ENCODE measurements around the gene TMEM135. TPM values are rescaled to one million over a fixed set of nuclear protein-coding genes. Genes with fewer than 3 reads are reported as not detected.
"Not testable (repeated sequence)": the region's sequence is repeated elsewhere in the genome, so short reads cannot be mapped to it uniquely, and the experiment has no call there.

The TMEM135 gene
- total RNA-seq, 1 donor from 2014 or later: 33.9 TPM

- TF ChIP-seq, protein P1, sequence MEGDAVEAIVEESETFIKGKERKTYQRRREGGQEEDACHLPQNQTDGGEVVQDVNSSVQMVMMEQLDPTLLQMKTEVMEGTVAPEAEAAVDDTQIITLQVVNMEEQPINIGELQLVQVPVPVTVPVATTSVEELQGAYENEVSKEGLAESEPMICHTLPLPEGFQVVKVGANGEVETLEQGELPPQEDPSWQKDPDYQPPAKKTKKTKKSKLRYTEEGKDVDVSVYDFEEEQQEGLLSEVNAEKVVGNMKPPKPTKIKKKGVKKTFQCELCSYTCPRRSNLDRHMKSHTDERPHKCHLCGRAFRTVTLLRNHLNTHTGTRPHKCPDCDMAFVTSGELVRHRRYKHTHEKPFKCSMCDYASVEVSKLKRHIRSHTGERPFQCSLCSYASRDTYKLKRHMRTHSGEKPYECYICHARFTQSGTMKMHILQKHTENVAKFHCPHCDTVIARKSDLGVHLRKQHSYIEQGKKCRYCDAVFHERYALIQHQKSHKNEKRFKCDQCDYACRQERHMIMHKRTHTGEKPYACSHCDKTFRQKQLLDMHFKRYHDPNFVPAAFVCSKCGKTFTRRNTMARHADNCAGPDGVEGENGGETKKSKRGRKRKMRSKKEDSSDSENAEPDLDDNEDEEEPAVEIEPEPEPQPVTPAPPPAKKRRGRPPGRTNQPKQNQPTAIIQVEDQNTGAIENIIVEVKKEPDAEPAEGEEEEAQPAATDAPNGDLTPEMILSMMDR (conservative IDR thresholded peaks at IDR 0.05): no peak
- Mint-ChIP-seq H3K27me3 (no peaks in the 10 kb centered on the region), H3K4me1 (ENCODE audit: unreplicated experiment) (peaks cover 5% of the 10 kb centered on the region), H3K9me3 (no peaks in the 10 kb centered on the region), H3K4me3 (no peak overlapping the region), H3K36me3 (no peaks in the 10 kb centered on the region), H3K27ac (no peak overlapping the region)
- no peak for DNase-seq (ENCODE audit: extremely low spot score, unreplicated experiment)
These were observed 225.6 kb downstream of the TMEM135 start for GRCh38 chr11:87263264-87263838.

- Mint-ChIP-seq H3K27ac (no peak overlapping the region), H3K27me3 (no peaks in the 10 kb centered on the region), H3K9me3 (no peaks in the 10 kb centered on the region), H3K4me1 (ENCODE audit: unreplicated experiment) (peaks cover 5% of the 10 kb centered on the region), H3K36me3 (no peaks in the 10 kb centered on the region), H3K4me3 (no peak overlapping the region)
- TF ChIP-seq, protein P1 (conservative IDR thresholded peaks at IDR 0.05): no peak
- DNase-seq (ENCODE audit: extremely low spot score, unreplicated experiment): no peak
These were observed 226.2 kb downstream of the TMEM135 start for GRCh38 chr11:87263979-87264378.

DNA sequence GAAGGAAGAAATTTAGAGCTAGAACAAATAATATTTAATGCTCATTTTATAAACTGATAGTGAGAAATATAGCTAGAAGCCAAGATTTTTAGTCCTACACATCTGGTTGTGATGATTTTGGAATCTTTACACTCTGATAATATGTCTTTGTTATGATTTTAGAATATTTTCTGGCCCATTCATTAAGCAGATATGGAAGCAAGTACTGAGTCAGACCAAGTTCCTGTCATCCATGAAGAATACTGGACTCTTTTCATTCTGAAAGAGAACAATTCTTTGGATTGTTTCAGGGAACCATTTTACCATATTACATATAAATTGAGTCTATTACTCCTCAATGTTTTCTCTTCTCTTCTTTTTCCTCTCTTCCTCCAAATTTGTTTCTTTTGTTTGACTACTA is 227.4 kb downstream of the TMEM135 start:
- no peak for DNase-seq (ENCODE audit: extremely low spot score, unreplicated experiment)
- Mint-ChIP-seq H3K9me3 (no peaks in the 10 kb centered on the region), H3K27ac (no peak overlapping the region), H3K4me3 (no peak overlapping the region), H3K36me3 (no peaks in the 10 kb centered on the region), H3K27me3 (no peaks in the 10 kb centered on the region), H3K4me1 (ENCODE audit: unreplicated experiment) (peaks cover under 1% of the 10 kb centered on the region)
- TF ChIP-seq, protein P1 (conservative IDR thresholded peaks at IDR 0.05): no peak

DNA sequence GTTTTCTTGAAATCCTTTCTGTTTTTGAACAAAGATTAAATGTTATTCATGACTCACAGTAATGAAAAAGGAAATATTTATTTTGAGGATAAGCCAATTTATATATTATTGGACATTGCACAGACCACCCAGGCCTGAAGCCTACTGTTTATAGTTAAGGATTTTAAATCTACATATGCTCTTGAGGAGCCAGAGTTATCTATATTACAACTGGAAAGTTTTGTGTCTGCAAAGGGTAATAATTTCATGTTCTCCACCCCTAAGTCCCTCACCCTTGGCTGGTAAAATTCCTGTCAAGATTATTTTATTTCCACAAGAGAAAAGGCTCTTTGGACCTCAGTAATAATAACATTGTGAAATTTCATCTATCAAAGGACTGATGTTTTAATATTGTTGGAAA is 228.2 kb downstream of the TMEM135 start:
- H3K27ac Mint-ChIP-seq: no peak overlapping the region
- no peak for DNase-seq (ENCODE audit: extremely low spot score, unreplicated experiment)
- H3K9me3 Mint-ChIP-seq: no peaks in the 10 kb centered on the region
- no peaks in the 10 kb centered on the region for H3K36me3 Mint-ChIP-seq
- H3K4me1 Mint-ChIP-seq (ENCODE audit: unreplicated experiment): no peaks in the 10 kb centered on the region
- no peaks in the 10 kb centered on the region for H3K27me3 Mint-ChIP-seq
- no peak overlapping the region for H3K4me3 Mint-ChIP-seq
- TF ChIP-seq, protein P1 (conservative IDR thresholded peaks at IDR 0.05): no peak

GRCh38 chr11:87266751-87267150 is 229.0 kb downstream of the TMEM135 start:
- no peak for DNase-seq (ENCODE audit: extremely low spot score, unreplicated experiment)
- H3K9me3 Mint-ChIP-seq: no peaks in the 10 kb centered on the region
- no peaks in the 10 kb centered on the region for H3K4me1 Mint-ChIP-seq (ENCODE audit: unreplicated experiment)
- TF ChIP-seq, protein P1 (conservative IDR thresholded peaks at IDR 0.05): no peak
- H3K4me3 Mint-ChIP-seq: no peak overlapping the region
- no peaks in the 10 kb centered on the region for H3K36me3 Mint-ChIP-seq
- H3K27ac Mint-ChIP-seq: no peak overlapping the region
- no peaks in the 10 kb centered on the region for H3K27me3 Mint-ChIP-seq

GRCh38 chr11:87271951-87272350 is 234.2 kb downstream of the TMEM135 start:
- DNase-seq (ENCODE audit: extremely low spot score, unreplicated experiment); H3K4me1 Mint-ChIP-seq (ENCODE audit: unreplicated experiment); H3K27ac Mint-ChIP-seq; H3K27me3 Mint-ChIP-seq; H3K4me3 Mint-ChIP-seq; H3K9me3 Mint-ChIP-seq; H3K36me3 Mint-ChIP-seq: not testable (repeated sequence)

Measured in type B pancreatic cell (in vitro differentiated cells).